Thoracic aorta (tissue), 2 donors: Measurements from ENCODE around the gene GKN2. TPM values are rescaled to one million over a fixed set of nuclear protein-coding genes. Genes with fewer than 3 reads are reported as not detected.

ENCODE experiments used
- ATAC-seq: fragments of 150-250 bp; one replicate; pipeline ENCODE4 v1.8.0; 2017; ENCODE audit warnings: low read depth; ENCODE audit not compliant: insufficient number of reproducible peaks, low FRiP score
- DNase-seq: peaks from one replicate; pipeline ENCODE4 v3.0.0-alpha.2; 2020; ENCODE audit warnings: low spot score
- H3K27ac ChIP-seq, 2 donors: fragments of 200-600 bp; sonication (generic); 1 replicate in 1 of 2; 2 replicates in 1 of 2; pipeline ENCODE4 v1.5.1; 2016; ENCODE audit warnings: mild to moderate bottlenecking in 2 of 2, moderate library complexity in 2 of 2
- H3K27me3 ChIP-seq: fragments of 200-600 bp; sonication (generic); replicated peaks from 2 replicates; pipeline ENCODE4 v1.6.0; 2016; ENCODE audit warnings: mild to moderate bottlenecking; ENCODE audit not compliant: insufficient read depth
- H3K36me3 ChIP-seq: fragments of 200-600 bp; sonication (generic); one replicate; pipeline ENCODE4 v1.5.1; 2016
- H3K4me1 ChIP-seq, 2 donors: fragments of 200-600 bp; sonication (generic); 1 replicate in 1 of 2; 2 replicates in 1 of 2; pipeline versions ENCODE4 v1.5.1 to v1.6.0; 2016; ENCODE audit warnings: low read depth in 2 of 2, mild to moderate bottlenecking in 1 of 2; ENCODE audit not compliant: control insufficient read depth in 1 of 2
- H3K4me3 ChIP-seq: fragments of 200-600 bp; sonication (generic); 2 replicates; pipeline ENCODE4 v1.5.1; 2016; ENCODE audit warnings: mild to moderate bottlenecking
- H3K9me3 ChIP-seq: fragments of 200-600 bp; sonication (generic); 2 replicates; pipeline ENCODE4 v1.5.1; 2016
- total RNA-seq, 2 donors: library from RNA; depleted of rRNA; stranded (reverse); fragments of >200 nt; gene quantifications; one replicate each; pipeline versions ENCODE4 v1.1.0 to v1.2.3, GENCODE V29; 2016
- TF ChIP-seq, protein P1 (sequence below): fragments of 200-600 bp; sonication (generic); IDR thresholded peaks from one replicate; pipeline ENCODE4 v1.5.1; 2019; ENCODE audit warnings: antibody characterized with exemption

The GKN2 gene
- total RNA-seq, 2 donors from 2014 or later, result 9.7 TPM; not detected in 1

DNA sequence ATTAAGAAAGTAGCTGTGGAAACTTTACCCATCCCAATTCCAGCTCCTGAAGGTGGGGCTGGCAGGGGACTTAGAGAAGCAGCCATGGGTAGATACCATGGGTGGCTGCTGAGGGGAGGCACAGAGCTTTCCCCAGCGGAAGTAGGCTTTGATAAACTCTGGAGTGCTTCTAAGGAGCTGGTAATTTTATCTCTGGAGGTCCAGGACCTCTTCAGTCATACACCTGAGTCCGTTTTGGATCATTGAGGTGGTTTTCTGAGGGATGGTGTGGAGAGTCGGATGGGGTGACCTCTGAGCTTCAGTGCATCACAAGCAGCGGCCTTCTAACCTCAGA, 44.8 kb downstream of the GKN2 start:
- DNase-seq (no peak), ATAC-seq (no peak)
- H3K4me3 ChIP-seq, result no peak overlapping the region
- no peaks in the 10 kb centered on the region for H3K9me3 ChIP-seq
- peaks cover 9 to 14% of the 10 kb centered on the region in 2 donors for H3K4me1 ChIP-seq
- H3K36me3 ChIP-seq, result no peaks in the 10 kb centered on the region
- TF ChIP-seq, protein P1, sequence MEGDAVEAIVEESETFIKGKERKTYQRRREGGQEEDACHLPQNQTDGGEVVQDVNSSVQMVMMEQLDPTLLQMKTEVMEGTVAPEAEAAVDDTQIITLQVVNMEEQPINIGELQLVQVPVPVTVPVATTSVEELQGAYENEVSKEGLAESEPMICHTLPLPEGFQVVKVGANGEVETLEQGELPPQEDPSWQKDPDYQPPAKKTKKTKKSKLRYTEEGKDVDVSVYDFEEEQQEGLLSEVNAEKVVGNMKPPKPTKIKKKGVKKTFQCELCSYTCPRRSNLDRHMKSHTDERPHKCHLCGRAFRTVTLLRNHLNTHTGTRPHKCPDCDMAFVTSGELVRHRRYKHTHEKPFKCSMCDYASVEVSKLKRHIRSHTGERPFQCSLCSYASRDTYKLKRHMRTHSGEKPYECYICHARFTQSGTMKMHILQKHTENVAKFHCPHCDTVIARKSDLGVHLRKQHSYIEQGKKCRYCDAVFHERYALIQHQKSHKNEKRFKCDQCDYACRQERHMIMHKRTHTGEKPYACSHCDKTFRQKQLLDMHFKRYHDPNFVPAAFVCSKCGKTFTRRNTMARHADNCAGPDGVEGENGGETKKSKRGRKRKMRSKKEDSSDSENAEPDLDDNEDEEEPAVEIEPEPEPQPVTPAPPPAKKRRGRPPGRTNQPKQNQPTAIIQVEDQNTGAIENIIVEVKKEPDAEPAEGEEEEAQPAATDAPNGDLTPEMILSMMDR, result no peak
- H3K27me3 ChIP-seq, result no peaks in the 10 kb centered on the region
- H3K27ac ChIP-seq, result no peak overlapping the region

DNA sequence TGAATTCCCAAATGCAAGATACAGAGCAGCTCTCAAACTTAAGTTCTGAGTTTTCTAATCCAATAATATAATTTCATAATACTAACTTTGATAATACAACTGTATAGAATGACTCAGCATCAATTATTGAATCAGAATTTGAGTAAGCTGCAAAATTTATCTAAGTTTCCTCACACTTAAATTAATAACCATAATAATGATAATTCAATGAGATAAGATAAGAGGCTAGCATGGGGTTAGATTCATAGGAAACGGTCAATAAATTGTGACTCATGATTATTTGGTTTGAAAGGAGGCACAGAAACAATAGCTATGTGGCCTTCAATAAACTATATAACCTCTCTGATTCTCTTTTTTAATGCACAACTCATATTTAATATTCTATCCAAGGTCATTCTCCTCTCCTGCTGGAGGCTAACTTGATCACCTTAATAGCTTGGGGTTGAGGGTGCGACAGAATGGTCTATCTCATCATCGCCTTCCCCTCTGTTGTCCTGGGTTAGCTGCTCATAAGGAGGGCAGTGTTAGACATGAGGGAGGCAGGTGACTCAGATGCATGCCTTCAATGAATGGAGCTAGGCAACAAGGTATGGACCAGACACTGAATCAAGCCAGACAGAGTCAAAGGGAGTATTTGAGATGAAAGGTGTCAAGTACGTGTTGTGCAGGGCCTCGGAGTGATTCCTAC, 45.3 kb downstream of the GKN2 start:
- H3K27ac ChIP-seq, result no peak overlapping the region
- H3K36me3 ChIP-seq, result no peaks in the 10 kb centered on the region
- no peaks in the 10 kb centered on the region for H3K9me3 ChIP-seq
- ATAC-seq (no peak), DNase-seq (no peak)
- no peaks in the 10 kb centered on the region for H3K27me3 ChIP-seq
- no peak overlapping the region for H3K4me3 ChIP-seq
- H3K4me1 ChIP-seq, result peaks cover 9 to 14% of the 10 kb centered on the region in 2 donors
- TF ChIP-seq, protein P1, result no peak

GRCh38 chr2:68906716-68907115, 46.0 kb downstream of the GKN2 start:
- TF ChIP-seq, protein P1, result no peak
- DNase-seq, result no peak
- peaks cover 4% of the 10 kb centered on the region for H3K9me3 ChIP-seq
- no peak overlapping the region for H3K27ac ChIP-seq
- no peak overlapping the region for H3K4me3 ChIP-seq
- H3K4me1 ChIP-seq, result peaks cover 9 to 14% of the 10 kb centered on the region in 2 donors
- H3K27me3 ChIP-seq, result no peaks in the 10 kb centered on the region
- ATAC-seq, result no peak
- H3K36me3 ChIP-seq, result no peaks in the 10 kb centered on the region

GRCh38 chr2:68905116-68905515, 47.6 kb downstream of the GKN2 start:
- Histone ChIP-seq H3K4me3 (no peak overlapping the region), H3K4me1 (peaks cover 9 to 14% of the 10 kb centered on the region in 2 donors), H3K27me3 (no peaks in the 10 kb centered on the region), H3K9me3 (peaks cover 9% of the 10 kb centered on the region), H3K27ac (no peak overlapping the region), H3K36me3 (no peaks in the 10 kb centered on the region)
- DNase-seq (no peak), ATAC-seq (no peak)
- TF ChIP-seq, protein P1, result no peak

DNA sequence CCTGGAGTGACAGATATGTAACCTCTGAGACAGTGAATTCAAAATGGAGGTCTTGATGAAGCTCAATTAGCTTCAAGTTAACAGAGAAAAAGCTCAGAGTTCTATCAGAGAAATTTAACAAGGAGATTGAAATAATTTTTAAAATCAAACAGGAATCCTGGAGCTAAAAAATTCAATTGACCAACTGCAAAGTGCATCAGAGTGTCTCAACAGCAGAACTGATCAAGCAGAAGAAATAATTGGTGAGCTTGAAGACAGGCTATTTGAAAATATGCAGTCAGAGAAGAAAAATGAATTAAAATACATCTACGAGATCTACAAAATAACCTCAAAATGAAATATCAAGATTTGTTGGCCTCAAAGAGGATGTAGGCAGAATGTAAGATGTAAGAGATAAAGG, 51.1 kb downstream of the GKN2 start:
- no peaks in the 10 kb centered on the region for H3K4me1 ChIP-seq
- H3K9me3 ChIP-seq, result peaks cover 9% of the 10 kb centered on the region
- DNase-seq, result no peak
- TF ChIP-seq, protein P1, result no peak
- ATAC-seq, result no peak
- H3K27ac ChIP-seq, result no peak overlapping the region
- H3K36me3 ChIP-seq, result no peaks in the 10 kb centered on the region
- H3K27me3 ChIP-seq, result no peaks in the 10 kb centered on the region
- no peak overlapping the region for H3K4me3 ChIP-seq
